GM18517 (cell line): ENCODE results near the gene SPCS1.

Experiments used
- ATAC-seq: cut with Tn5 transposase; IDR thresholded peaks from one replicate; pipeline ENCODE4 v1.9.1; 2021; ENCODE audit warnings: mild to moderate bottlenecking, moderate library complexity; ENCODE audit not compliant: unreplicated experiment

The SPCS1 gene

DNA sequence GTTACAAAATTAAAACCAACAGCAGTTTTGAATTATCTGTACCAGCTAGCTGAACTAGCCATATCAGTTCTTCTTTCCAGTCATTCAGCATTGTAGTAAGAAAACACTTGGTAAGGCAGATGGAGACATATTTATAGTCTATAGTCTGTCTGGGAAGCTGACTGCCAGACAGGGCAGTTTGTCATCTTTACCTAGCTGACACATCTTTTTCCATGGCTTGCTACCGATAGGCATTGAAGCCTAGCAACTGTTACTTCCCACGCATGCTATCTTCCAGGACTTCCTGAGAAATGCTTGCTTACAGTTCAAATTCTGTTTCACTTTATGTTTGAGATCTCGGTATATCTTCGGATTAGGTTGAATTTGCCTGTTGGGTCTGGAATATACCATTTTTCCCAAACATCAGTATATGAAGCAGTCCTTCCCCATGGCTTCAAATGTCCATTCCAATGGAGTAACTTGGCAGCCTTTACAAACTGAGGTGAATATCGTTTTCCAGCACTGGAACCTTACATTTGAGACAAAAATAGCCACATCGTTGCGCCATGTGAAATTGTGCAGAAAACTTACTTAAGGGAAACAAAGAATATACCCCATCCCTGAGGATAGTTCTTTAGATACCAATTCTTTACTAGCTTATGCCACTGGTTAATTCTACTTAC lies 11.2 kb upstream of the SPCS1 start:
- no peak for ATAC-seq

DNA sequence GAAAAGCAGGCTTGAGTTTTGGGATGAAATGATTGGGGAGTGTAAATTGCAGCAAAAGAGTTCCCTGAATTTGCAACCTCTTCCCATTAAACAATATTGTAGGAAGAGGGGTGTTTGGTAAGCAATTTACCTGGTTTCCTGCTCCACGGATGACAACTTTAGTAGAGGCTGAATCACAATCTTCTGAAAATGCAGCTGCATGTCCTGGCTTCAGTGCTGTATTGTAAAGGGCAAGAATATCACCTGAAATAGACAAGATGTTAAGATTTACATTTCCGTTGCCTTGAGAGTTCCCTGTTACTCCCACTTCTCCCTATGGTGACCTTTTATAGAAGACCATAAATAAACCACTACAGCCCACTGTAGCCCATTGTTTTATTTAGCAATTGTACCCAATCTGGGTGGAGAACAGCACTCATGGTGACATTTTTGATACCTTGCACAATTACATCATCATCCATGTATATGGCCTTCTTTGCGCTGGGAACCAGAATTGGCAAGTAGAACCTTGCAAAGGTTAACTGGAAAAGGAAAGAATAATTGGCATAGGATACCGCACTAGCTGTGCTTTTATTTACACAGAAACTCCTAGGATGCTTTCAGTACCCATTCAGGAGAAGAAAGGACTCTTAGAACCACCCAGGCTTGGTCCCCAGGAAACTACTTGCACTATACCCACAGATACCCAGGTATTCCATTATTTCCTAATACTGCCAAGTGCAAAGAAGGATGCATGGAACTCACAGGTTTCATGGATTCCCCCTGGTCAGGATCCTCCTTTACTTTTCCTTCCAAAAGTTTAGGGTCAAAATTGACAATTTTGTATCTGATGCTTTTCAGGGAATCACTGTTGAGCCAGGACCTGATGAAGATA lies 9.9 kb upstream of the SPCS1 start:
- no peak for ATAC-seq

DNA sequence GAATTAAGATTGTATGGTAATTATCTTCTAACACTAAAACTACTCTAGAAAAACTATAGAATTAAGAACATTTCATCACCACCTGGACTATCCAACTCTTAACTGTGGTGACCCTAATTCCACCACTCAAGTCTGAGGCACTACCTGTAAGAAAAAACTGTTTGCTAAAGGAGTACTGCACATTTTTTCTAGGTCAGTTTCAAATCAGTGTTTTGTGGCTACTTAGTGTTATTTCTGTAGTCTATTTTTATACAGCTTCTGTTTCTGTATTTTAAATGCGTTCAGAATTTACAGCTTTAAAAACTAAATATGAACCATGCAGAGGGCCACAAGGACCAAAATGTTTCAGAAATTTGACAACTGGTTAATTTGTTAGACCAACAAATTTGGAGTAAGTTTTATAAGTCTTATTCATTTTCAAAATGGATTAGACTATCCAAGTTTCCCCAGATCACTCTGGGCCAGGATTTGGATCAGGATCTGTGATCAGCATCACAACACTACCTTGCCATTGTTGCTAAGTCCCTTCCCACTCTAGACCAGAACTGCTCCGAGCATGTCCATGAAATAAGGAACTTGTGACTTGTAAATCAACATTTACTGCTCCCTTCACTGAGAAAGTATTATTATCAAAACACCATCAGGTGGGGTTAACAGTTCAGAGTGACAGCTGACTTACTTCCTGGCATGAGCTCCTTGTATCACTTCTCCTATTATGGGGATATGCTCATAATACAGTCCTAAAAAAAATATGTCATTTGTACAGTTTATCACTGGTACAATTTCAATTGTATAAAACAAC lies 8.9 kb upstream of the SPCS1 start:
- no peak for ATAC-seq

DNA sequence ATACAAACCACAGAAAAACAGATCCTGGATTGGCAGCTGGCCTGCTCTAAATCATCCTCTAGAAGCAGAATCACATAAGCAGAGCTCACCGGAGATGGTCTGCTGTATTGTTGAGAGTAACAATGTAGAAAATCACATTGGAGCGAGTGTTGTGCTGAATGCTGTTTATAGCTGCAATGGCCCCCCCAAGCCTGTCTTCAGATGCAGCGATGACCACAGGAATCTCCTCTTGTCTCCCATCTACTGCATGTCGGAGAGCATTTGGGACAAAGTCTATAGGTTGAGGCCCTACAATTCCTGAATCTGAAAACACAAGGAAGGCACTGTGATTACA lies 8.3 kb upstream of the SPCS1 start:
- no peak for ATAC-seq

DNA sequence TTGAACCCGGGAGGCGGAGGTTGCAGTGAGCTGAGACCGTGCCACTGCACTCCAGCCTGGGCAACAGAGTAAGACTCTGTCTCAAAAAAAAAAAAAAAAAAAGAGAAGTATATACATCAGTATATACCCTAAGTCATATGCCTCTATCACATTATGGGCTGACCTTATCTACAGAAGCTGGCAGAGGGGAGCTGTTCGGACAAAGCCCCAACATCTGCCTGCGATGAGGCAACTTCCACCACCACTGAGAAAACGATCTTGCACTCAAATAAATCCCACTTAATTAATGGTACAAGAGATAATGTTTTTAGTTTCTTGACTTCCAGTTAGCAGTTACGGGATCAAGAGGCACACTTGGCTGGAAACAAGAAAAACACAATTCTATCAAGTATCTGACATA lies 2.6 kb upstream of the SPCS1 start:
- no peak for ATAC-seq

DNA sequence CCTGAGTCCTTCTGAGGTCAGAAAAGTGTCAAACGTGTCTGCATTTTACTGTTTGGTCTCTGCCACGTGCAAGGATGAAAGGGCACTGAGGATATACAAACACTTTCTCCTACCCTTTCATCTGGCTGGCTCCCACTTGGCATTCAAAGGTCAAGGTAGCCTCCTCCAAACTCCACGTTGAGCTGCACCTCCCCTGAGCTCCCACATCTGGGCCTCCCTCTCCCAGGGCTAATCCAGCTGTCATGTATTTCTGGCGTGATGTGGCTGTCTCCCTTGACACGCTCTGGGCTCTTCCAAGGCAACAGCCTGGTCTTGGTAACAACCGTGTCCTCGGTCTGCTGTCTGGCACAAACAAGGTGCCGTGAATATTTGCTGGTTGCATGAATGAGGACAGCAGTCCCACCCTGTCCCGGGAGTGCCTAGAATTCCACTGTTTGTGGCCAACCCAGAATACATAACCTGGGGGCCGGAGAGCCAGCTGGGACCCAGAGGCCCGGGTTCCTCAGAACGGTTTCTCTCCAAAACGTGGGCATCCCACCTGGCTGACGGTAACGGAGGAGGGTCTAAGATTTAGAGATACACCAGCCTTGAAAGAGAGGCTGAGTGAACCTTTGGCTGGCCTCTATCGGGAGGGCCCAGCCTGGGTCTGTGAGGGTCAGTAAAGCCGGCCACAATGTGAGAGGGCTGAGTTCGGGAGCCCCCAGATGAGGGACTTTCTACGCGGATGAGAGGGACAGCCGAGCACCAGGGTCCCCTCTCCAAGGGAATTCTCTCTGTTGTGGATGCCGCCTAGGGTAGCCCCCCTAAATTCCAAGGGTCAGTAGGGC lies 1.1 kb upstream of the SPCS1 start:
- no peak for ATAC-seq

DNA sequence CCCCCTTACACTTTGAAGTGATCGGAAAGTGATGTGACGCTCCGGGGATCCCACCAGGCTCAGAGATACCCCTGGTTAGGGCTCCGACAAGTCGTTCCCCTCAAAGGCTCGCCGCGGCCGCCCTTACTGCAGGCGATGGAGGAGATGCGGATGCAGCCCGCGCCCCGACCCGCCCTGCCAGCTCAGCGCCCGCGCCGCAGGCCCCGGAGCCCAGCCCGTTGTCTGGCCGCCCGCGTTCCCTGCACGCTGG lies 543 bp upstream of the SPCS1 start:
- ATAC-seq: no peak

DNA sequence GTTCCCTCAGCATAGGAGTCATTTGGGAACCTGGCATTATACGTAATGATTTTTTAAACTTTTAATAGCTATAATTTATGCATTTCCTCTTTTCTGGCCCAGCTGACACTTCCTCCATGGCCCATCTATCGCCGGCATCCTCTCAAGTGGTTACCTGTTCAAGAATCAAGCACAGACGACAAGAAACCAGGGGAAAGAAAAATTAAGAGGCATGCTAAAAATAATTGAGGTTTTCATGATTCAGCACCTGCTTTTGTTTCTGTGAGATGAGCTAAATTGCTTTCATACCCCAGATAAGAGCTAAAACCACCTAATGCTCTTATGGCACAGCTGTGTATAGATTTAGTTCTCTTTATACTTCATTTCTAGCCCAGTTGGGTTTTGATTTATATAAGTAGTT lies 1.7 kb downstream of the SPCS1 start:
- ATAC-seq: no peak

DNA sequence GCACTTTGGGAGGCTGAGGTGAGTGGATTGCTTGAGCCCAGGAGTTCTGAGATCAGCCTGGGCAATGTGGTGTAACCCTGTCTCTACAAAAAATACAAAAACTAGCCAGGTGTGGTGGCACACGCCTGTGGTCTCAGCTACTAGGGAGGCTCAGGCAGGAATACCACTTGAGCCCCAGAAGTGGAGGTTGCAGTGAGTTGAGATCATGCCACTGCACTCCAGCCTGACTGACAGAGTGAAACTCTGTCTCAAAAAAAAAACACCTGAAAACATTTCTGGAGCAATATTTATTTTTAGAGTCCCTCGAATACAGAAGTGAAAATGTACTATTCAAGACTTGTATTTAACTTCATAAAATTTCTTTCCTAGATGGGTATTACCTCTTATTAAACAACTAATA lies 4.6 kb downstream of the SPCS1 start:
- no peak for ATAC-seq

DNA sequence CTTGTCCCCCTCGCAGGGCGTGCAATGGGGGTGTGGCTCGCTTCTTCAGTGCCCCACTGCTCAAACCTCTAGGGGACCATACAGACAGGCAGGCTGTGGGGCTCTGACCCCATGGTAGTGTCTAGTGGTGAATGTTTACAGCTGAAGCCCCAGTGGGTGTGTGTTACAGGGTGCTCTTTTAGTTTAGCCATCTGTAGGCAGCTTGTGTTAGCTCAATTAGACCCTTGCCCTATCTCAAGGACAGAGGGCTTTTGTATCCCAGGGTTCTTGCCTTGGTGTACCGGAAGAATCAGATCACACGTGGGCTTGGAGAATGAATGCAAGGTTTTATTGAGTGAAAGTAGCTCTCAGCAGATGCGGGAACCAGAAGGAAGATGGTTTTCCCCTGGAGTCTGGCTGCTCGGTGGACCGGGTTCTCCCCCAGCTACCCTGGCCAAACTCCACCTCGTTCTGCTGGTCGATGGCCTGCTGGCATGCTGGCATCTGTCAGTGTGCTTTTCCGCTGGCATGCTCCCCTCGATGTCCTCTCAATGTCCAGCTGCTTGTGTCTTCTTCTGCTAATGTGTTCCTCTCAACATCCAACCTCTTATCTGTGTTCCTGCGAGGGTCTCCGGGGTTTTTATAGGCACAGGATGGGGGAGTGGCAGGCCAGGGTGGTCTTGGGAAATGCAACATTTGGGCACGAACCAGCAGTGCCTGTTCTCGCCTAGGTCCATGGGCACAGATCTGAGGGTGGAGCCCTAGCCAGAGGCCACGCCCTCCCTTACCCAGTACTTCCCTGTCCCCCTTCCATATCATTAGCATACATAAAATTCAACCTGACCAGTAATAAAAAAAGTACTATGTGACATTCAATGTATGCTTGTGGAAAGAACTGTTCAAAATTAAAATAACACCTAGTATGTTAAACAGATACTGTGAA lies 6.6 kb downstream of the SPCS1 start:
- ATAC-seq: no peak

DNA sequence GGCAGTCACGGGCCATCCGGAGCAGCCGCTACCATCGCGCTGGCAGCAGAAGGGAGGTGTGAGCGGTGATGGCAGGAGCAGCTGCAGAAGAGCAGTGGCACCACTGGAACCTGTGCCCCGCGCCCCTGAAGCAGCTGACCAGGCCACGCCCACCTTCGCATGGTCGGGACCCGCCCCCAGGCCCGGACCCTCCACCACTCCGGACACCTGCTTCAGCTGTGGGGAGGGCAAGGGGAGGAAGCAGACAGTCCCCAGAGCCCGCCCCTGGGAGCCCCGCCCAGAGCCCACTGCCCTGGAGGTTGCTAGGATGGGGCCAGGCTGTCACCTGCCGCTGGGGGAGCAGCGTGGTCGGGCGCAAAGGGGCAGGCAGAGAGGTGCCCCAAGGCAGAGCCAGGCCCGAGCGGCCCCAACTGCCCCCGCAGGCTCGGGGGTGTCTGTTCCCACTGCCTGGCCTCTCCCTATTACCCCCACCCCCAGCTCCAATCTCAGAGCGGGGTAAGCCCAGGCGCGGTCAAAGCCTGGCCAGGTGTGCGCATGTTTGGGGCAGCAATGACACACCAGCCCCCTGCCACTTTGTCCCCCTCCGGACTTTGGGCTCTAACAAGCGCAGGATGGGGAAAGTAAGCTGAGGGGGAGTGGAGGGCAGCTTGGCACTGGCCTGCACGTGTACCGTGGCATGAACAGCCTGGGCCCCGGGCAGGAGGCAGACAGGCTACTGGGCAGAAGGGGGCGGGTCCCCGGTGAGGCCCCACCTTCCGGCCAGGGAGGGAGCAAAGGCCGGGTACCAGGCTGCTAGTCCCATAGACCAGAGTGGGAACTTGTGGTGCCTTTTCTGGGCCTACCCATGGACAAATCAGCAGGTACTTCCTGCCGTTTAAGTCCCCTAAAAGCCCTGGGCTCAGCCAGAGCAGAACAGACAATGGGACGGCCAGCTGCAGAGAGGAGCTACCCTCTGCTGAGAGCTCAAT lies 8.7 kb downstream of the SPCS1 start:
- ATAC-seq: no peak

DNA sequence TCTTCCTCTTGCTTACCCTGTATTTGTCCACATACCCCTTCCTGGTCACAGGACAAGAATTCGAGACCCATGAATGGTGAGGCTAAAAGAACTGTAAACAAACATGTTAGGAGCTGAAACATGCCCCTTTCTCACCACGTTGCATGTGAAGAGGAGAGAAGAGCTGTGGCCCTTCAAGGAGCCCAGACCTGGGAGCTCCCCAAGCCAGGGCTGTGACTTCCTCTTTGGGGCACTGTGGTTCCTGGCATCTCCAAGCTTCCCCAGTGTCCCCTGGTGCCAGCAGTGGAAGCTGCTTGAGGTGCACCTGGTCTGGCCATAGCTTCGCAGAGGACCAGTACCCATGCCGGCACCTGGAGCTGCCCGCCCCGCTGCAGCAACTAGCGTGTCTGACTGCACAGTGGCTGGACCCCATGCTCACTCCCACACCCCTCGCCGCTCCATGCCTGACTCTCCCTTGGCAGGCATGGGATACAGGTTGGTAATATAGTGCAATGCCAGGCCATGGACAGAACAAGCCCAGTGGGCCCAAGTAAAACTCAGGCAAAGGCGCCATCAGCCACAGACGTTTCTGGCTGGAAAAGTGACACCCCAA lies 9.9 kb downstream of the SPCS1 start:
- ATAC-seq: no peak

DNA sequence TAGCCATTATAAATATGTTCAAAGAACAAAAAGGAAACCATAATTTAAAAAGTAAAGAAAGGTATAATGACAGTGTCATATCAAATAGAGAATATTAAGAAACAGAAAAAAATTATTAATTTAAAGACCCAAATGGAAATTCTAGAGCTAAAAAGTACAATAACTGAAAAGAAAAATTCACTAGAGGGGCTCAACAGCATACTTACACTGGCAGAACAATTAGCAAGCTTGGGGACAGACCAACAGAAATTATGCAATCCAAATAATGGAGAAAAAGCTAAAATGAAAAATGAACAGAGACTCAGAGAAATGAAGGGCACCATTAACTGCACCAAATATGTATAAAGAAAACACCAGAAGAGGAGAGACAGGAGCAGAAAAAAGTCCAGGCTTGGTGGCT lies 13.7 kb downstream of the SPCS1 start:
- no peak for ATAC-seq

DNA sequence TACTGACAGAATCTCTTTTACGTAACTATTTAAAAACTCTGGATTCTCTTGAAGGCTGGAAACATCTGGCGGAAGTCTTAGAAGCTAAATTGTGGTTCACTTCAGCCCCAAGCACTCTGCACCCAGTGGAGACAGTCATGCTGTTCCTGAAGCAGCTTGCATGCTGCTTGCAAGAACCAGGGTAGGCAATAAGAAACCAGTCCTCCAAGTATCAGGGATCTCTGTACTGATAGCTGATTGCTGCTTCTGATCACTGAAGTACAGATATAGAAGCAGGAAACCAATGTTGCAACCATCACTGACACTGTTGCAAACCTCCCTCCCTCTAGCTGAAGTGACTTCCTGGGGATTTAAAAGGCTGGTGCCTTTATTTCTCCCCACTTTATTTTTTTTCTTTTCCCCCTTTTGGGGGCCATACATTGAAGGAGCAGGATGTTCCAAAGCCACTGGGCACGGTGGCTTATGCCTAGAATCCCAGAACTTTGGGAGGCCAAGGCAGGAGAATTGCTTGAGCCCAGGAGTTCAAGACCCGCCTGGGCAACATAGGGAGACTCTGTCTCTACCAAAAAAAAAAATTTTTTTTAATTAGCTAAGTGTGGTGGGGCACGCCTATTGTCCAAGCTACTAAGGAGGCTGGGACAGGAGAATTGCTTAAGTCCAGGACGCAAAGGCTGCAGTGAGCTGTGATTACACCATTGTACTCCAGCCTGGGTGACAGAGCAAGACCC lies 15.3 kb downstream of the SPCS1 start:
- no peak for ATAC-seq

DNA sequence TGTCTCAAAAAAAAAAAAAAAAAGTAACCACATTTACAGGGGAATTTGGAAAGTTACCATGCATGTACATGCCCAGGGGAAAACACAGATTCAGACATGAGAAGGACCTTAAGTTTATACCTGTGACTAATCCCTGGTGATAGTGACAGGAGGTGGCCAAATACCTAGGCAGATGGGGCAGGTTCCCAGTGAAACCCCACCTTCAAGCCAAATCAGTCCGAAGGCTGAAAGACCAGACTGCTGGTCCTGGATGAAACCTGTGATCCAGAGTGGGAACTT lies 15.8 kb downstream of the SPCS1 start:
- ATAC-seq: no peak

DNA sequence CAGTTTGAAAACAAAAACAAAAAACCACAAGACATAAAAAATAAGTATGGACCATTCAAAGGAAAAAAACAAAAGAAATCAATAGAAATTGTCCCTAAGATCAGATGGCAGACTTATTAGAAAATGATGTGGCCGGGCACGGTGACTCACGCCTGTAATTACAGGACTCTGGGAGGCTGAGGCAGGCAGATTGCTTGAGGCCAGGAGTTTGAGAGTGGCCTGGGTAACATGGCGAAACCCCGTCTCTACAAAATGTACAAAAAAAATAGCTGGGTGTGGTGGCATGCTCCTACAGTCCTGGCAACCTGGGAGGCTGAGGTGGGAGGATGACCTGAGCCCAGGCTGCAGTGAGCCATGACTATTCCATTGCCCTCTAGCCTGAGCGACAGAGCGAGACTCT lies 16.6 kb downstream of the SPCS1 start:
- no peak for ATAC-seq

DNA sequence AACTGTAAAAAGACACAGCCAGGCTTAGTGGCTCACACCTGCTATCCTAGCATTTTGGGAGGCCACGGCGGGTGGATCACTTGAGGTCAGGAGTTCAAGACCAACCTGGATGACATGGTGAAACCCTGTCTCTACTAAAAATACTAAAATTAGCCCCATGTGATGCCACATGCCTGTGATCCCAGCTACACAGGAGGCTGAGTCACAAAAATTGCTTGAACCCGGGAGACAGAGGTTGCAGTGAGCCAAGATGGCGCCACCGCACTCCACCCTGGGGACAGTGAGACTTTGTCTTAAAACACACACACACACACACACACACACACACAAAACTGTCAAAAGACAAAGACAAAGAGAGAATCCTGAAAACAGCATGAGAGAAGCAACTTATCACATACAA lies 18.0 kb downstream of the SPCS1 start:
- no peak for ATAC-seq

DNA sequence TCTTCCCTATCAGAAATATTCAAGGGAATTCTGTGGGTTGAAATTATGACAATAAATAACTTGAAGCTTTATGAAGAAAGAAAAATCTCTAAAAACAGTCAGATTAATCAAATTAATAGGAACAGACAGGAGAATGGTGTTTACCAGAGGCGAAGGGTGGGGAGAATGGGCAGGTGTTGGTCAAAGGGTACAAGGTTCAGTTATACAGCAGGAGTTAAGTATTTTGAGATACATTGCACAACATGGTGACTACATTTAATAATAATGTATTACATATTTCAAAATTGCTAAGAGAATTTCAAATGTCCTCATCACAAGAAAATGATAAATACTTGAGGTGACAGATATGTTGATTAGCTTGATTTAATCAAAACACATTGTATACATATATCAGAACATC lies 18.6 kb downstream of the SPCS1 start:
- ATAC-seq: no peak
